ENCODE results near the gene SLIT3.

GRCh38 chr5:169343766-169344165 is 42.8 kb upstream of the SLIT3 start:
- TF ChIP-seq ELF4 (IDR thresholded peaks at IDR 0.05) (no peak), BHLHE40 (IDR thresholded peaks at IDR 0.05; ENCODE audit: borderline replicate concordance) (no peak), TARDBP (IDR thresholded peaks at IDR 0.05) (no peak), SP1 (IDR thresholded peaks at IDR 0.05) (no peak), FOXM1 (IDR thresholded peaks at IDR 0.05; ENCODE audit: borderline replicate concordance) (no peak), ZNF384 (IDR thresholded peaks at IDR 0.05) (no peak), NFRKB (IDR thresholded peaks at IDR 0.05) (no peak), SUZ12 (IDR thresholded peaks at IDR 0.05) (no peak), FOXK2 (IDR thresholded peaks at IDR 0.05) (no peak)
